Measurements from ENCODE around the gene VNN1. TPM values are rescaled to one million over a fixed set of nuclear protein-coding genes. Genes with fewer than 3 reads are reported as not detected.

The VNN1 gene
- total and polyA plus RNA-seq, 3 experiments from 2014 or later: not detected

GRCh38 chr6:132725471-132725870 is 11.6 kb upstream of the VNN1 start:
- no peak overlapping the region for H3K27ac Mint-ChIP-seq
- no peak for DNase-seq
- H3K9me3 Mint-ChIP-seq: no peaks in the 10 kb centered on the region
- H3K9me3 ChIP-seq (ENCODE audit: low read length): no peaks in the 10 kb centered on the region
- no peaks in the 10 kb centered on the region for H3K36me3 Mint-ChIP-seq
- no peak overlapping the region for H3K4me3 Mint-ChIP-seq
- peaks cover 0 to 2% of the 10 kb centered on the region in 2 donors for H3K27me3 Mint-ChIP-seq
- no peaks in the 10 kb centered on the region for H3K27me3 ChIP-seq (ENCODE audit: insufficient read depth, low read length, poor library complexity, severe bottlenecking)
- no peak overlapping the region for H3K27ac ChIP-seq (ENCODE audit: low read depth, low read length)
- CTCF ChIA-PET: no interaction called here
- peaks cover 0 to 13% (median 6%) of the 10 kb centered on the region in 3 donors for H3K4me1 Mint-ChIP-seq
- no peaks in the 10 kb centered on the region for H3K36me3 ChIP-seq (ENCODE audit: insufficient read depth, low read length)
- H3K4me3 ChIP-seq (ENCODE audit: low read length): no peak overlapping the region
- H3K4me1 ChIP-seq (ENCODE audit: insufficient read depth, low read length): no peaks in the 10 kb centered on the region
- POLR2A ChIA-PET: no interaction called here

- H3K36me3 Mint-ChIP-seq: no peaks in the 10 kb centered on the region
- no peak overlapping the region for H3K27ac Mint-ChIP-seq
- no peaks in the 10 kb centered on the region for H3K4me1 ChIP-seq (ENCODE audit: insufficient read depth, low read length)
Observed at GRCh38 chr6:132719736-132720448, 6.0 kb upstream of the VNN1 start.

GRCh38 chr6:132715881-132716637 is 2.2 kb upstream of the VNN1 start:
- ChIA-PET POLR2A (no interaction called here), CTCF (interaction anchor here (1.1 kb wide), 1 partner anchor 14 kb away, joined by 3 read pairs; no protein-coding TSS in a partner anchor)
- no peaks in the 10 kb centered on the region for H3K4me1 ChIP-seq (ENCODE audit: insufficient read depth, low read length)
- H3K9me3 ChIP-seq (ENCODE audit: low read length): no peaks in the 10 kb centered on the region
- H3K27me3 Mint-ChIP-seq: peaks cover 3 to 26% of the 10 kb centered on the region in 2 donors
- no peak overlapping the region for H3K27ac ChIP-seq (ENCODE audit: low read depth, low read length)
- H3K4me3 ChIP-seq (ENCODE audit: low read length): no peak overlapping the region
- no peaks in the 10 kb centered on the region for H3K4me1 Mint-ChIP-seq
- no peaks in the 10 kb centered on the region for H3K9me3 Mint-ChIP-seq
- no peak overlapping the region for H3K4me3 Mint-ChIP-seq
- no peak for DNase-seq
- H3K36me3 ChIP-seq (ENCODE audit: insufficient read depth, low read length): no peaks in the 10 kb centered on the region
- no peaks in the 10 kb centered on the region for H3K36me3 Mint-ChIP-seq
- no peaks in the 10 kb centered on the region for H3K27me3 ChIP-seq (ENCODE audit: insufficient read depth, low read length, poor library complexity, severe bottlenecking)
- no peak overlapping the region for H3K27ac Mint-ChIP-seq

More at GRCh38 chr6:132719736-132720448, 6.0 kb upstream of the VNN1 start:
- CTCF ChIA-PET: no interaction called here
- Histone ChIP-seq H3K36me3 (ENCODE audit: insufficient read depth, low read length) (no peaks in the 10 kb centered on the region), H3K27ac (ENCODE audit: low read depth, low read length) (no peak overlapping the region), H3K27me3 (ENCODE audit: insufficient read depth, low read length, poor library complexity, severe bottlenecking) (no peaks in the 10 kb centered on the region), H3K9me3 (ENCODE audit: low read length) (no peaks in the 10 kb centered on the region), H3K4me3 (ENCODE audit: low read length) (no peak overlapping the region)
- H3K27me3 Mint-ChIP-seq: peaks cover 5 to 11% of the 10 kb centered on the region in 2 donors
- DNase-seq: no peak
- no peaks in the 10 kb centered on the region for H3K4me1 Mint-ChIP-seq
- H3K4me3 Mint-ChIP-seq: no peak overlapping the region
- no peaks in the 10 kb centered on the region for H3K9me3 Mint-ChIP-seq
- POLR2A ChIA-PET: no interaction called here

- Histone ChIP-seq H3K4me1 (ENCODE audit: insufficient read depth, low read length) (no peaks in the 10 kb centered on the region), H3K36me3 (ENCODE audit: insufficient read depth, low read length) (no peaks in the 10 kb centered on the region), H3K4me3 (ENCODE audit: low read length) (no peak overlapping the region), H3K9me3 (ENCODE audit: low read length) (no peaks in the 10 kb centered on the region), H3K27me3 (ENCODE audit: insufficient read depth, low read length, poor library complexity, severe bottlenecking) (no peaks in the 10 kb centered on the region), H3K27ac (ENCODE audit: low read depth, low read length) (no peak overlapping the region)
- H3K4me1 Mint-ChIP-seq: no peaks in the 10 kb centered on the region
- peak overlapping the region in 1 of 8 donors; percentile 6 for H3K27ac Mint-ChIP-seq
- H3K27me3 Mint-ChIP-seq: peaks cover 3 to 33% of the 10 kb centered on the region in 2 donors
- POLR2A ChIA-PET: no interaction called here
- no peak for DNase-seq
- H3K9me3 Mint-ChIP-seq: peaks cover 0 to 3% (median 0%) of the 10 kb centered on the region in 5 donors
- H3K4me3 Mint-ChIP-seq: no peak overlapping the region
- CTCF ChIA-PET: no interaction called here
- H3K36me3 Mint-ChIP-seq: no peaks in the 10 kb centered on the region
Observed at GRCh38 chr6:132715204-132715603, 1.3 kb upstream of the VNN1 start.

DNA sequence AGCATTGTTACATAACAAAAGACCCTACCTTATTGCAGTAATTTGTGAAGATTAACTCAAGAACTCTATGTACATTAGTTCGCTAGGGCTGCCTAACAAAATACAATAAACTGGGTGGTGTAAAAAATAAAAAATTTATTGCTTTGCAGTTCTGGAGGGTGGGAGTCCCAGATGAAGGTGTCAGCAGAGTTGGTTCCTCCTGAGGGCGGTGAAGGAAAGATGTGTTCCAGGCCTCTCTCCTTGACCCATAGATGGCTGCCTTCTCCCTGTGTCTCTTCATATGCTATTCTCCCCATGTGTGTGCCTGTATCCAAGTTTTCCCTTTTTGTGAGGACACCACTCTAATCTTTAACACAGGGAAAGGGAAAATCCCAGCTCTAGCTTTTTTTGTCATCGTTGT is 305 bp upstream of the VNN1 start:
- H3K27me3 ChIP-seq (ENCODE audit: insufficient read depth, low read length, poor library complexity, severe bottlenecking): no peaks in the 10 kb centered on the region
- no peaks in the 10 kb centered on the region for H3K36me3 ChIP-seq (ENCODE audit: insufficient read depth, low read length)
- H3K27me3 Mint-ChIP-seq: peaks cover 3 to 33% of the 10 kb centered on the region in 2 donors
- ChIA-PET POLR2A (no interaction called here), CTCF (no interaction called here)
- no peak overlapping the region for H3K27ac ChIP-seq (ENCODE audit: low read depth, low read length)
- H3K4me3 ChIP-seq (ENCODE audit: low read length): no peak overlapping the region
- H3K9me3 ChIP-seq (ENCODE audit: low read length): no peaks in the 10 kb centered on the region
- H3K4me3 Mint-ChIP-seq: no peak overlapping the region
- H3K4me1 ChIP-seq (ENCODE audit: insufficient read depth, low read length): no peaks in the 10 kb centered on the region
- no peaks in the 10 kb centered on the region for H3K4me1 Mint-ChIP-seq
- peaks cover 0 to 3% (median 0%) of the 10 kb centered on the region in 5 donors for H3K9me3 Mint-ChIP-seq
- H3K27ac Mint-ChIP-seq: no peak overlapping the region
- no peak for DNase-seq
- H3K36me3 Mint-ChIP-seq: no peaks in the 10 kb centered on the region

DNA sequence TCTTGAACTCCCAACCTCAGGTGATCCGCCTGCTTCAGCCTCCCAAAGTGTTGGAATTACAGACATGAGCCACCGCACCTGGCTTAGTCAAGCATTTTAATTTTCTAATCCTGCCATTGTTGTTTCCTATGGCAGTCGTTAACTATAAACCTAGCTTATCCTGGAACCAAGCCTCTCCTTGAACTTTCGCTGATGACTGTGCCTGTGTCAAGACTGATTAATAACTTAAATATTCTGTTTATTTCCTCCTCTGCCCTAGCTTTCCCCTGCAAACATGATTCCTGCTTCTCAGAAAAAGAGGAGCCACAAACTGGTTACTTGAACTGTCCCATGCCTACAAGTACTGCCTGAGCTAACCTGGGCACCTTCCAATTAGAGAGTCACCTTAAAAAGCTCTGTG is 1.5 kb downstream of the VNN1 start:
- Histone ChIP-seq H3K27ac (ENCODE audit: low read depth, low read length) (no peak overlapping the region), H3K9me3 (ENCODE audit: low read length) (no peaks in the 10 kb centered on the region), H3K4me1 (ENCODE audit: insufficient read depth, low read length) (no peaks in the 10 kb centered on the region), H3K27me3 (ENCODE audit: insufficient read depth, low read length, poor library complexity, severe bottlenecking) (no peaks in the 10 kb centered on the region), H3K4me3 (ENCODE audit: low read length) (no peak overlapping the region), H3K36me3 (ENCODE audit: insufficient read depth, low read length) (no peaks in the 10 kb centered on the region)
- Mint-ChIP-seq H3K9me3 (peaks cover 0 to 3% (median 0%) of the 10 kb centered on the region in 5 donors), H3K4me1 (no peaks in the 10 kb centered on the region), H3K36me3 (no peaks in the 10 kb centered on the region), H3K4me3 (no peak overlapping the region), H3K27ac (no peak overlapping the region), H3K27me3 (peaks cover 2 to 27% of the 10 kb centered on the region in 2 donors)
- no peak for DNase-seq
- ChIA-PET POLR2A (no interaction called here), CTCF (no interaction called here)

DNA sequence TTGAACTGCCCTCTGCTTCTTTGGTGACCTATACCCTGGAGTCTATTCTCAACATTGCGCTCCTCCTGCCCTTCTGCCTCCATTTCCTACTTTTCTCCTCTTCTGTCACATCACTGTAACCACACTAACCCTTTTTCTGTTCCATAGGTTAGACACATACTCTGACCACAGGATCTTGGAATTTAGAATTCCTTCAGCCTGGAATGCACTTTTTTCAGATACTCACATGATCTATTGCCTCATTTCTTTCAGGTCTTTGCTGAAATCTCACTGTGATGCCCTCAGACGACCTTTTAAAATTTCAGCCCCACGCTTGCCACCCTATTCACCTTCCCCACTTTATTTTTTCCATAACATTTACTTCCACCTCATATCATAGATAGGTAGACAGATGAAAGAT is 5.1 kb downstream of the VNN1 start:
- CTCF ChIA-PET: no interaction called here
- Histone ChIP-seq H3K9me3 (ENCODE audit: low read length) (no peaks in the 10 kb centered on the region), H3K36me3 (ENCODE audit: insufficient read depth, low read length) (no peaks in the 10 kb centered on the region), H3K27ac (ENCODE audit: low read depth, low read length) (no peak overlapping the region), H3K4me1 (ENCODE audit: insufficient read depth, low read length) (no peaks in the 10 kb centered on the region), H3K4me3 (ENCODE audit: low read length) (no peak overlapping the region), H3K27me3 (ENCODE audit: insufficient read depth, low read length, poor library complexity, severe bottlenecking) (no peaks in the 10 kb centered on the region)
- peaks cover 11 to 45% of the 10 kb centered on the region in 2 donors for H3K27me3 Mint-ChIP-seq
- H3K4me1 Mint-ChIP-seq: no peaks in the 10 kb centered on the region
- POLR2A ChIA-PET: no interaction called here
- no peak for DNase-seq
- H3K4me3 Mint-ChIP-seq: no peak overlapping the region
- peaks cover 6 to 22% (median 16%) of the 10 kb centered on the region in 5 donors for H3K9me3 Mint-ChIP-seq
- H3K36me3 Mint-ChIP-seq: no peaks in the 10 kb centered on the region
- no peak overlapping the region for H3K27ac Mint-ChIP-seq

GRCh38 chr6:132708002-132708401 is 5.9 kb downstream of the VNN1 start:
- H3K4me1 ChIP-seq (ENCODE audit: insufficient read depth, low read length): no peaks in the 10 kb centered on the region
- ChIA-PET POLR2A (no interaction called here), CTCF (no interaction called here)
- H3K36me3 Mint-ChIP-seq: no peaks in the 10 kb centered on the region
- no peak overlapping the region for H3K4me3 Mint-ChIP-seq
- no peak overlapping the region for H3K27ac ChIP-seq (ENCODE audit: low read depth, low read length)
- DNase-seq: no peak
- peaks cover 8 to 27% (median 18%) of the 10 kb centered on the region in 5 donors for H3K9me3 Mint-ChIP-seq
- H3K9me3 ChIP-seq (ENCODE audit: low read length): no peaks in the 10 kb centered on the region
- H3K27me3 Mint-ChIP-seq: peaks cover 16 to 48% of the 10 kb centered on the region in 2 donors
- H3K27ac Mint-ChIP-seq: no peak overlapping the region
- H3K4me3 ChIP-seq (ENCODE audit: low read length): no peak overlapping the region
- peaks cover under 1% of the 10 kb centered on the region for H3K27me3 ChIP-seq (ENCODE audit: insufficient read depth, low read length, poor library complexity, severe bottlenecking)
- no peaks in the 10 kb centered on the region for H3K36me3 ChIP-seq (ENCODE audit: insufficient read depth, low read length)
- H3K4me1 Mint-ChIP-seq: no peaks in the 10 kb centered on the region

All from CD8-positive, alpha-beta memory T cell (primary cell).